ENCODE measurements around the gene HSD17B1. TPM values are rescaled to one million over a fixed set of nuclear protein-coding genes. Genes with fewer than 3 reads are reported as not detected.
A peak's percentile ranks its signal among the peaks of the same experiment; 100 is the strongest.

Gene HSD17B1
- total and polyA plus RNA-seq, 2 of the 13 experiments (the other 11 are each of a cell fraction or from before 2014, with no cell fraction given): 0.54 to 0.93 TPM

- TF ChIP-seq UBTF (CRISPR knock-in tag; IDR thresholded peaks at IDR 0.05) (peak; percentile 60; the same call in 1 of the 2 replicates), ZNF367 (CRISPR knock-in tag; IDR thresholded peaks at IDR 0.05; ENCODE audit: borderline replicate concordance) (no peak), NR2F1 (CRISPR knock-in tag; IDR thresholded peaks at IDR 0.05) (peak; percentile 87 to 95), CHCHD3 (CRISPR knock-in tag; IDR thresholded peaks at IDR 0.05) (no peak), ZIK1 (CRISPR knock-in tag; IDR thresholded peaks at IDR 0.05; ENCODE audit: borderline replicate concordance, low read depth) (no peak), ZKSCAN5 (CRISPR knock-in tag; IDR thresholded peaks at IDR 0.05) (no peak), GMEB2 (CRISPR knock-in tag; IDR thresholded peaks at IDR 0.05; ENCODE audit: low read depth) (no peak), HNRNPUL1 (IDR thresholded peaks at IDR 0.05; ENCODE audit: low read depth, low read length) (no peak), ZNF225 (CRISPR knock-in tag; IDR thresholded peaks at IDR 0.05) (peak; percentile 57; the same call in 1 of the 2 replicates), TBX3 (IDR thresholded peaks at IDR 0.05; ENCODE audit: borderline replicate concordance) (peak; percentile 72; the same call in 1 of the 2 replicates), TBP (CRISPR knock-in tag; IDR thresholded peaks at IDR 0.05) (no peak), ZNF318 (CRISPR knock-in tag; IDR thresholded peaks at IDR 0.05) (0 out of 2 replicates have a peak, but pooled peaks have one; percentile 66), LBX2 (CRISPR knock-in tag; IDR thresholded peaks at IDR 0.05; ENCODE audit: borderline replicate concordance) (no peak), SP140L (CRISPR knock-in tag; IDR thresholded peaks at IDR 0.05; ENCODE audit: borderline replicate concordance) (no peak), NCOA5 (CRISPR knock-in tag; IDR thresholded peaks at IDR 0.05) (no peak)
Observed at GRCh38 chr17:42530952-42531454, 21.7 kb upstream of the HSD17B1 start (continued).
